NCI-H526 treated with DMSO at 0.1 percent for 48 hours (cell line): ENCODE data around the gene PFKFB3.
A peak's percentile ranks its signal among the peaks of the same experiment; 100 is the strongest.
"Not testable (repeated sequence)": the region's sequence is repeated elsewhere in the genome, so short reads cannot be mapped to it uniquely, and the experiment has no call there.

Experiments used
- DNase-seq: peaks from one replicate; lab custom pipeline; 2025; lab: John Stamatoyannopoulos, UW

PFKFB3 gene

GRCh38 chr10:6202684-6203330 is at the start of gene PFKFB3:
Gene PFKFB3, plus strand, starts transcription at chr10:6202932. Its CDS starts 329 bp downstream, at chr10:6203261.
- DNase-seq = peak; percentile 53

GRCh38 chr10:6153845-6154244 is 48.9 kb upstream of the PFKFB3 start:
- no peak for DNase-seq

GRCh38 chr10:6154566-6154965 is 48.2 kb upstream of the PFKFB3 start:
- DNase-seq = no peak

- no peak for DNase-seq
These were observed 44.5 kb upstream of the PFKFB3 start for GRCh38 chr10:6158276-6158675.

- no peak for DNase-seq
These were observed 40.8 kb upstream of the PFKFB3 start for GRCh38 chr10:6161921-6162320.

GRCh38 chr10:6162589-6163356 is 40.0 kb upstream of the PFKFB3 start:
- no peak for DNase-seq

GRCh38 chr10:6163364-6164270 is 39.1 kb upstream of the PFKFB3 start:
- peak; percentile 40 for DNase-seq

- DNase-seq = no peak
These were observed 38.2 kb upstream of the PFKFB3 start for GRCh38 chr10:6164271-6165095.

GRCh38 chr10:6165221-6165725 is 37.5 kb upstream of the PFKFB3 start:
- DNase-seq = no peak

GRCh38 chr10:6165933-6166332 is 36.8 kb upstream of the PFKFB3 start:
- DNase-seq = not testable (repeated sequence)

GRCh38 chr10:6167456-6167855 is 35.3 kb upstream of the PFKFB3 start:
- DNase-seq = no peak

- no peak for DNase-seq
These were observed 34.6 kb upstream of the PFKFB3 start for GRCh38 chr10:6168084-6168483.

GRCh38 chr10:6170638-6171037 is 32.1 kb upstream of the PFKFB3 start:
- no peak for DNase-seq

GRCh38 chr10:6171881-6172695 is 30.6 kb upstream of the PFKFB3 start:
- DNase-seq = no peak

- no peak for DNase-seq
These were observed 29.5 kb upstream of the PFKFB3 start for GRCh38 chr10:6173203-6173602.

- no peak for DNase-seq
These were observed 28.4 kb upstream of the PFKFB3 start for GRCh38 chr10:6174201-6174874.

GRCh38 chr10:6175329-6176055 is 27.2 kb upstream of the PFKFB3 start:
- DNase-seq = peak; percentile 55

- no peak for DNase-seq
These were observed 26.0 kb upstream of the PFKFB3 start for GRCh38 chr10:6176691-6177231.

GRCh38 chr10:6177880-6178281 is 24.9 kb upstream of the PFKFB3 start:
- DNase-seq = no peak
